Trophoblast cell (in vitro differentiated cells and primary cell): ENCODE measurements around the gene CTXN2.

Experiments
- DNase-seq, 2 donors: peaks; one replicate each; pipeline ENCODE4 v3.0.0-alpha.2; 2016
- H2AFZ ChIP-seq: 2 replicates; pipeline ENCODE4 v1.6.1; 2013; ENCODE audit warnings: low read length, moderate library complexity, mild to moderate bottlenecking; ENCODE audit not compliant: insufficient read depth, poor library complexity
- H2AK5ac ChIP-seq: 2 replicates; pipeline ENCODE4 v1.6.1; 2013; ENCODE audit warnings: mild to moderate bottlenecking, low read length
- H2BK120ac ChIP-seq: 2 replicates; pipeline ENCODE4 v1.6.1; 2013; ENCODE audit warnings: low read length, mild to moderate bottlenecking, moderate library complexity; ENCODE audit not compliant: insufficient read depth, poor library complexity
- H2BK12ac ChIP-seq: 2 replicates; pipeline ENCODE4 v1.6.1; 2013; ENCODE audit warnings: mild to moderate bottlenecking, low read length, moderate library complexity
- H2BK5ac ChIP-seq: 2 replicates; pipeline ENCODE4 v1.6.1; 2013; ENCODE audit warnings: low read length, low read depth, moderate library complexity, mild to moderate bottlenecking; ENCODE audit not compliant: poor library complexity
- H3K14ac ChIP-seq: 2 replicates; pipeline ENCODE4 v1.6.1; 2013; ENCODE audit warnings: mild to moderate bottlenecking, low read length
- H3K18ac ChIP-seq: 2 replicates; pipeline ENCODE4 v1.6.1; 2013; ENCODE audit warnings: mild to moderate bottlenecking, low read length
- H3K23ac ChIP-seq: 2 replicates; pipeline ENCODE4 v1.6.1; 2013; ENCODE audit warnings: low read length
- H3K27ac ChIP-seq: 2 replicates; pipeline ENCODE4 v1.5.1; 2013; ENCODE audit warnings: low read depth, mild to moderate bottlenecking, inconsistent platforms, low read length, moderate library complexity
- H3K27me3 ChIP-seq: 2 replicates; pipeline ENCODE4 v1.6.1; 2013; ENCODE audit warnings: inconsistent platforms, mild to moderate bottlenecking, low read length, moderate library complexity; ENCODE audit not compliant: insufficient read depth
- H3K36me3 ChIP-seq, 2 experiments: 1 replicate in 1 of 2; 2 replicates in 1 of 2; pipeline ENCODE4 v1.6.1; 2013; ENCODE audit warnings: low read length in 2 of 2, mild to moderate bottlenecking in 2 of 2, moderate library complexity in 1 of 2; ENCODE audit not compliant: insufficient read depth in 2 of 2, control insufficient read depth in 1 of 2
- H3K4ac ChIP-seq: 2 replicates; pipeline ENCODE4 v1.6.1; 2013; ENCODE audit warnings: low read depth, mild to moderate bottlenecking, low read length, moderate library complexity
- H3K4me1 ChIP-seq, 2 experiments: 1 replicate in 1 of 2; 2 replicates in 1 of 2; pipeline ENCODE4 v1.6.1; 2013; ENCODE audit warnings: low read length in 2 of 2, mild to moderate bottlenecking in 2 of 2, moderate library complexity in 1 of 2; ENCODE audit not compliant: insufficient read depth in 2 of 2, control insufficient read depth in 1 of 2
- H3K4me2 ChIP-seq: 2 replicates; pipeline ENCODE4 v1.6.1; 2013; ENCODE audit warnings: inconsistent platforms, mild to moderate bottlenecking, low read length, moderate library complexity
- H3K4me3 ChIP-seq: 2 replicates; pipeline ENCODE4 v1.5.1; 2013; ENCODE audit warnings: mild to moderate bottlenecking, low read depth, low read length, inconsistent platforms
- H3K79me1 ChIP-seq: one replicate; pipeline ENCODE4 v1.6.1; 2013; ENCODE audit warnings: low read length
- H3K79me2 ChIP-seq: 2 replicates; pipeline ENCODE4 v1.6.1; 2013; ENCODE audit warnings: low read length, mild to moderate bottlenecking; ENCODE audit not compliant: control insufficient read depth, insufficient read depth, poor library complexity
- H3K9ac ChIP-seq: 2 replicates; pipeline ENCODE4 v1.6.1; 2013; ENCODE audit warnings: mild to moderate bottlenecking, low read length
- H3K9me3 ChIP-seq: 2 replicates; pipeline ENCODE4 v1.6.1; 2013; ENCODE audit warnings: low read depth, mild to moderate bottlenecking, control low read depth, inconsistent platforms, low read length; ENCODE audit not compliant: insufficient read depth
- H4K12ac ChIP-seq: 2 replicates; pipeline ENCODE4 v1.6.1; 2013; ENCODE audit warnings: low read depth, mild to moderate bottlenecking, low read length, moderate library complexity
- H4K8ac ChIP-seq: 2 replicates; pipeline ENCODE4 v1.6.1; 2013; ENCODE audit warnings: low read depth, mild to moderate bottlenecking, low read length, moderate library complexity
- H4K91ac ChIP-seq: one replicate; pipeline ENCODE4 v1.6.1; 2013; ENCODE audit warnings: low read depth, mild to moderate bottlenecking, low read length, moderate library complexity
- WGBS: extraction: QIAGEN DNeasy Blood & Tissue Kit; methylation state at CpG from one replicate; pipeline ENCODE4 v1.1.7; 2013; ENCODE audit warnings: missing lambda C conversion rate; ENCODE audit not compliant: insufficient read length, insufficient coverage; ENCODE audit errors: extremely low coverage; 5-methylcytosine and 5-hydroxymethylcytosine counted together

The CTXN2 gene

DNA sequence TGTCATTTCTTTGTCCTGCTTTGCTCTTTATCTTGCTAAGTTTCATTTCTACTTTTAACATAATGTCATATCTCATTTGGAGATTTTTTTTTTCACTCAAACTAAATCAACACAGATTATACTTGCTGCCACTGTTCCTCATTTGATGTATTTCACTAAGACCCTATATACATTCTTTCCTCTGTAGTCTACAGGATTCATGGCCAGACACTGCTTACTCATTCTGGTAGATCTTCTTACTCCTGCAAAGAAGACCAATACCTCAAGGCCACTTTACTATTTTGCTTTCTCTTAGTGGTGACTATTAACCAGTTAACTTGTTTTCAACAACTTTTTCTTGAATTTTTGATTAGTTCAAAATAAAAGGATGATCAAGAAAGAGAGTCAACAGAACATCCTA is 44.1 kb upstream of the CTXN2 start:
- Histone ChIP-seq H4K91ac (no peak overlapping the region), H3K4me3 (no peak overlapping the region), H4K12ac (no peak overlapping the region), H3K9ac (no peak overlapping the region), H3K79me2 (no peaks in the 10 kb centered on the region), H3K27me3 (no peaks in the 10 kb centered on the region), H3K18ac (no peak overlapping the region), H2AFZ (no peak overlapping the region), H3K4me1 (no peaks in the 10 kb centered on the region), H3K4me2 (no peak overlapping the region), H3K23ac (no peak overlapping the region), H3K79me1 (no peaks in the 10 kb centered on the region), H2BK5ac (no peak overlapping the region), H3K14ac (no peak overlapping the region), H2AK5ac (no peak overlapping the region), H3K9me3 (no peaks in the 10 kb centered on the region), H3K4ac (no peak overlapping the region), H2BK120ac (no peak overlapping the region), H3K27ac (no peak overlapping the region), H2BK12ac (no peak overlapping the region), H3K36me3 (no peaks in the 10 kb centered on the region), H4K8ac (no peak overlapping the region)
- no peak for DNase-seq

- H2BK120ac ChIP-seq = no peak overlapping the region
- no peak overlapping the region for H3K4me2 ChIP-seq
- peak in 1 of 2 donors; percentile 1 for DNase-seq
- H3K18ac ChIP-seq = no peak overlapping the region
- H2BK12ac ChIP-seq = no peak overlapping the region
- H3K36me3 ChIP-seq = no peaks in the 10 kb centered on the region
- H3K4me1 ChIP-seq = no peaks in the 10 kb centered on the region
- no peak overlapping the region for H3K9ac ChIP-seq
- no peaks in the 10 kb centered on the region for H3K79me1 ChIP-seq
- no peak overlapping the region for H3K23ac ChIP-seq
- H3K27me3 ChIP-seq = no peaks in the 10 kb centered on the region
- H3K4me3 ChIP-seq = no peak overlapping the region
- H3K14ac ChIP-seq = no peak overlapping the region
- H2AFZ ChIP-seq = no peak overlapping the region
- no peaks in the 10 kb centered on the region for H3K9me3 ChIP-seq
- no peak overlapping the region for H4K8ac ChIP-seq
- H4K91ac ChIP-seq = no peak overlapping the region
- H2AK5ac ChIP-seq = no peak overlapping the region
- H4K12ac ChIP-seq = no peak overlapping the region
- H3K27ac ChIP-seq = no peak overlapping the region
- no peak overlapping the region for H2BK5ac ChIP-seq
- 100% methylated on average over 1 of the region's 4 CpGs for WGBS
- H3K79me2 ChIP-seq = no peaks in the 10 kb centered on the region
- H3K4ac ChIP-seq = no peak overlapping the region
Observed at GRCh38 chr15:48149858-48150257, 41.6 kb upstream of the CTXN2 start.

- no peak overlapping the region for H4K12ac ChIP-seq
Observed at GRCh38 chr15:48153526-48153925, 37.9 kb upstream of the CTXN2 start.

DNA sequence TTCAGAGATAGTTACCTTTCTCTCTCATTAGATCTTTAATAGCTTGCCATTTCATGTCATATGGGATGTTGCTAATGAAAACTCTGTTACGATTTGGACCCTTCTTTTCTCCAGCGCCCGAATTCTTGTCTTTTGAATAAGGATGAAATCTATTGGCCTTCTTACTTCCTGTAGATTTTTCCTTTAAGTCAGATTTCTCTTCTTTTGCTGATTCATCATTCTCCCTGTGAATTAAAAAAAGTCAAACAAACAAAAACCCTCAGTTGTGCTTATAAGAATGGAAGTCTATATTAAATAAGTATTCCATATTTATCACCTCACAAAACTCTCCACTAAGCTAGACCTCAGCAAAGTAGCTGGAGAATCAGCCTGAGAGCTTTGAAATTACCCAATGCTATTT is 22.8 kb upstream of the CTXN2 start:
- Histone ChIP-seq H4K91ac (no peak overlapping the region), H2AK5ac (no peak overlapping the region), H2BK12ac (no peak overlapping the region), H3K79me1 (no peaks in the 10 kb centered on the region), H3K23ac (no peak overlapping the region), H3K18ac (no peak overlapping the region), H3K27me3 (no peaks in the 10 kb centered on the region), H3K4me3 (no peak overlapping the region), H3K27ac (no peak overlapping the region), H2AFZ (no peak overlapping the region), H3K4ac (no peak overlapping the region), H3K79me2 (no peaks in the 10 kb centered on the region), H3K9me3 (no peaks in the 10 kb centered on the region), H3K4me1 (no peaks in the 10 kb centered on the region), H3K4me2 (no peak overlapping the region), H2BK5ac (no peak overlapping the region), H4K8ac (no peak overlapping the region), H4K12ac (no peak overlapping the region), H3K36me3 (no peaks in the 10 kb centered on the region), H3K14ac (no peak overlapping the region), H2BK120ac (no peak overlapping the region), H3K9ac (no peak overlapping the region)
- no peak for DNase-seq
- WGBS = no CpG with 5 or more reads among the region's 3 CpGs

More at GRCh38 chr15:48153526-48153925, 37.9 kb upstream of the CTXN2 start:
- DNase-seq = no peak
- Histone ChIP-seq H3K79me1 (no peaks in the 10 kb centered on the region), H3K79me2 (no peaks in the 10 kb centered on the region), H3K4ac (no peak overlapping the region), H3K4me1 (no peaks in the 10 kb centered on the region), H3K27ac (no peak overlapping the region), H3K36me3 (no peaks in the 10 kb centered on the region), H3K14ac (no peak overlapping the region), H3K23ac (no peak overlapping the region), H2BK5ac (no peak overlapping the region), H2BK12ac (no peak overlapping the region), H3K4me3 (no peak overlapping the region), H4K8ac (no peak overlapping the region), H3K18ac (no peak overlapping the region), H2AK5ac (no peak overlapping the region), H3K9ac (no peak overlapping the region), H4K91ac (no peak overlapping the region), H3K27me3 (no peaks in the 10 kb centered on the region), H3K4me2 (no peak overlapping the region), H2AFZ (no peak overlapping the region), H3K9me3 (no peaks in the 10 kb centered on the region), H2BK120ac (no peak overlapping the region)
- WGBS = no CpG with 5 or more reads among the region's 2 CpGs
